ENCODE measurements around the gene UBE2D4.
"Not testable (repeated sequence)": the region's sequence is repeated elsewhere in the genome, so short reads cannot be mapped to it uniquely, and the experiment has no call there.

The UBE2D4 gene

DNA sequence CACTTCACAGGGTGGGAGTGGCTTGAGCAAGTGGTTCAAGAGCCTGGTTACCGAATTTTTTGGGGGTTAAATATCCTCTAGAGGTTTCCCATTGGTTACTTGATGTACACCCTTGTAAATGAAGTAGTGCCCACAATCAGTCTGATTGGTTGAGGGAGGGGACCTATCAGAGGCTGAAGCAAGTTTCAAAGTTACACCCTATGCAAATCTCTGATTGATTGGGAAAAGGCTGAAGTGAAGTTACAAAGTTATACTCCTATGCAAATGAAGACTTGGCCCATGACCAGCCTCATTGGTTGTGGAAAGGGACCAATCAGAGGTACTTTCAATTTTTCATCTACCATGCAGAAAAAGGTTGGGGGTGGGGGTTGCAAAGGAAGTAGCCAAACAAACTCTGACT, 34.7 kb downstream of the UBE2D4 start:
- H3K9me3 ChIP-seq, result no peaks in the 10 kb centered on the region; the same call in 1 of the 2 replicates
- in situ Hi-C loops (cut with MboI; ENCODE audit: low sequenced_read_pairs), result no loop called here
- H3K4me1 ChIP-seq, result no peaks in the 10 kb centered on the region
- no peaks in the 10 kb centered on the region for H3K27me3 ChIP-seq (ENCODE audit: low read depth)
- DNase-seq (ENCODE audit: low spot score in 2 of 2), result no peak
- H3K4me3 ChIP-seq, result no peak overlapping the region
- H3K36me3 ChIP-seq (replicated peaks), result no peaks in the 10 kb centered on the region

DNA sequence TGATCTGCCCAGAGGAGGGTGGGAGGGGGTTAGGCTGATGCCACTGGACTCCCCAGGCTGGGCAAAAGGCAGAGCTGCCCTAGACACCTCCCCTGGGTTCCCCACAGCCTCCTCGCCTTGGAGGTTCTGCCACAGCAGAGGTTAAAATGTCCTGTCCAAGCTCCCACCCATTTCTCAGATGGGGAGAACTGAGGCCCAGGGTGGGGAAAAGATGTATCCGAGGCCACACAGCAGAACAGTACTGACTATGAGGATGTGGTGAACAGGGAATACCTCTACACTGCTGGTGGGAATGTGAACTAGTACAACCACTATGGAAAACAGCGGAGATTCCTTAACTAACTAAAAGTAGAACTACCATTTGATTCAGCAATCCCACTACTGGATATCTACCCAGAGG, 40.2 kb downstream of the UBE2D4 start:
- H3K9me3 ChIP-seq; H3K4me1 ChIP-seq; H3K27me3 ChIP-seq (ENCODE audit: low read depth); DNase-seq (ENCODE audit: low spot score in 2 of 2); H3K4me3 ChIP-seq; in situ Hi-C loops (cut with MboI; ENCODE audit: low sequenced_read_pairs); H3K36me3 ChIP-seq (replicated peaks): not testable (repeated sequence)

DNA sequence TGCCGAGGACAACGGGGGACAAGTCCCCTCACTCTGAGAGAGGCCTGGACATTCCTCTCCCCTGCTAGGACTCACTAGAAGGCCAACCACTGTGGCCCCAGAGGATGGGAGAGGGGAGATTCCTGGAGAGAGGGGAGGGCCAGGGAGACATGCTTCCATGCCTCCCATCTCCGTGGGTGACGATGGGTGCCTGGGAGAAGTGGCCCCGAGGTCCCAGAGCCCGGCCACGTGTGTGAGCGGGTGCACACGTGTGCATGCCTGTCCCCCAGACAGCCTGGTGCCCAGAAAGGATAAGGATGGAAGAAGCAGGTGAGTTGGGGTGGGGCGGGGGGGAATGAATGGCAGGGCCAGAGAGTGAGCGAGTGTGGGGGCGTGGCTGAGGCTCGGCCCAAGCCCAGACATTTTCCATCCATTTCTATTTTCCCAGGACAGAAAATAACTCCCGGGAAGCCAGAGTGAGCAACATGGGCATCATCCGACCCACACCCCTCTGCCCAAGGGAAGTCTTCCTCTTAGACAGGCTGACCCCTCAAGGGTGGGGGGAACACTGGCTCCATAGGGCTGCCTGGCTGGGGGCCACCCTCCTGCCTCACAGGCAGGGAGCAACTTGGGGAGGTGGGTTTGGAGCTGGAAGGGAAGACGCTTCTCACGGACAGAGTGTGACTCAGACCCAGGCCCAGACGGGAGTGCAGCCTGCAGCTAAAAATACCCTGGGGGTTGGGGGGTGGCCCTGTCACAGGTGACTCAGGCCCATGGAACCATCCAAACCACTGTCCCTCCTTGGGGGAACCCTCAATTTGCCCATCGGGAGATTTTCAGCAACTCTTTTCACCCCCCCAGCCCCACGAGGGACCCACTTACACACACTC, 42.2 kb downstream of the UBE2D4 start:
- H3K4me1 ChIP-seq; DNase-seq (ENCODE audit: low spot score in 2 of 2); H3K27me3 ChIP-seq (ENCODE audit: low read depth); H3K36me3 ChIP-seq (replicated peaks); H3K9me3 ChIP-seq; in situ Hi-C loops (cut with MboI; ENCODE audit: low sequenced_read_pairs); H3K4me3 ChIP-seq: not testable (repeated sequence)

DNA sequence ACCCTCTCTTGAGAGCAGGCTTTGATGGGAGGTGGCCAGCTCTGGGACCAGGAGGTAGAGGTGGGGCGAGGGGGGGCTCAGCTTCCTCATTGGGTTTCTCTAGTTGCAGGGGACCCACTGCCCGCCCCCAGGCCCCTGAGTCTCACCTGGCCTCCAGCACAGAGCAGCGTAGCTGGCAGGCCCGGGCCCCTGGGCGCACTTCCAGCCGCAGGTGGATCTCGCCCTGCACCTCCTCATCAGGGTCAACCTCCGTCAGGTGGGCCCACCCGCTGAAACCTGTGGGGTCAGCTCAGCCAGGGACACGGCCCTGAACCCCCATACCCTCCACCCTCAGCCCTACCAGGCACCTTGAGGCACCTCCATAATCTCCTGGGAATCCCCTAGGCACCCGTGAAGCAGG, 43.4 kb downstream of the UBE2D4 start:
- H3K4me1 ChIP-seq; H3K27me3 ChIP-seq (ENCODE audit: low read depth); H3K4me3 ChIP-seq; DNase-seq (ENCODE audit: low spot score in 2 of 2); H3K36me3 ChIP-seq (replicated peaks); H3K9me3 ChIP-seq; in situ Hi-C loops (cut with MboI; ENCODE audit: low sequenced_read_pairs): not testable (repeated sequence)

DNA sequence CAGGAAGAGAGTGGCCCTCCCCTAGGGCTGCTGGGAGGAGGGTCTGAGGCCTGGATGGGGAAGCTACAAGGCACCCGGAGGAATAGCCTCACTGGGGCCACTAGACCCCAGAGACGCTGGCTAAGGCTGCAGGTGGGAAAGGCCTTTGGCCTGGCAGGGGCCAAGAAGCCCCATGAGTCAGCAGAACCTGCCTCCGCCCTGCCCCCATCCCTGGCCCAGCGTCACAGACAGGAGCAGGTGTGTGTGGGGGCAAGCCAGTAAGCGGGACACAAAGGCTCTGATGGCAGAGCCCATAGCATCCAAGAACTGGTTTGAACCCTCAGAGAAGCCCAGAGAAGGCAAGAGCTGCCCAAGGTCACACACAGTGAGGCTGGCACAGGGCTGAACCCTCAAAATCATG, 44.5 kb downstream of the UBE2D4 start:
- in situ Hi-C loops (cut with MboI; ENCODE audit: low sequenced_read_pairs), result not testable (repeated sequence)

DNA sequence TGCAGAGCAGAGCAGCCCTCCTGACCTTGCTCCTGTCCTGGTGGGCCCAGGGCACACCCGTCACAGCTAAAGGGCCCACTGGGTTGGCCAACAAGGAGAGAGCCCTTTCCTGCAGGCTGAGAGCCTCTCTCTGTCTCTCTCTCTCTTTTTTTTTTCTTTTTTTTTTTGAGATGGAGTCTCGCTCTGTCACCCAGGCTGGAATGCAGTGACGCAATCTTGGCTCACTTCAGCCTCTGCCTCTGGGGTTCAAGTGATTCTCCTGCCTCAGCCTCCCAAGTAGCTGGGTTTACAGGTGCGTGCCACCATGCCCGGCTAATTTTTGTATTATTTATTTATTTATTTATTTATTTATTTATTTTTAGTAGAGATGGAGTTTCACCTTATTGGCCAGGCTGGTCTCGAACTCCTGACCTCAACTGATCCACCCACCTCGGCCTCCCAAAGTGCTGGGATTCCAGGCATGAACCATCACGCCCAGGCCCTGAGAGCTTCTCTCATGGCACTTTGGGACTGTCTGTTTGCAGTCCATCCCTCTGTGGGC, 47.9 kb downstream of the UBE2D4 start:
- H3K4me1 ChIP-seq; in situ Hi-C loops (cut with MboI; ENCODE audit: low sequenced_read_pairs); DNase-seq (ENCODE audit: low spot score in 2 of 2); H3K9me3 ChIP-seq; H3K36me3 ChIP-seq (replicated peaks); H3K27me3 ChIP-seq (ENCODE audit: low read depth); H3K4me3 ChIP-seq: not testable (repeated sequence)

More for the DNA sequence above, 44.5 kb downstream of the UBE2D4 start:
- not testable (repeated sequence) for DNase-seq (ENCODE audit: low spot score in 2 of 2); H3K27me3 ChIP-seq (ENCODE audit: low read depth); H3K4me3 ChIP-seq; H3K9me3 ChIP-seq; H3K4me1 ChIP-seq; H3K36me3 ChIP-seq (replicated peaks)

DNA sequence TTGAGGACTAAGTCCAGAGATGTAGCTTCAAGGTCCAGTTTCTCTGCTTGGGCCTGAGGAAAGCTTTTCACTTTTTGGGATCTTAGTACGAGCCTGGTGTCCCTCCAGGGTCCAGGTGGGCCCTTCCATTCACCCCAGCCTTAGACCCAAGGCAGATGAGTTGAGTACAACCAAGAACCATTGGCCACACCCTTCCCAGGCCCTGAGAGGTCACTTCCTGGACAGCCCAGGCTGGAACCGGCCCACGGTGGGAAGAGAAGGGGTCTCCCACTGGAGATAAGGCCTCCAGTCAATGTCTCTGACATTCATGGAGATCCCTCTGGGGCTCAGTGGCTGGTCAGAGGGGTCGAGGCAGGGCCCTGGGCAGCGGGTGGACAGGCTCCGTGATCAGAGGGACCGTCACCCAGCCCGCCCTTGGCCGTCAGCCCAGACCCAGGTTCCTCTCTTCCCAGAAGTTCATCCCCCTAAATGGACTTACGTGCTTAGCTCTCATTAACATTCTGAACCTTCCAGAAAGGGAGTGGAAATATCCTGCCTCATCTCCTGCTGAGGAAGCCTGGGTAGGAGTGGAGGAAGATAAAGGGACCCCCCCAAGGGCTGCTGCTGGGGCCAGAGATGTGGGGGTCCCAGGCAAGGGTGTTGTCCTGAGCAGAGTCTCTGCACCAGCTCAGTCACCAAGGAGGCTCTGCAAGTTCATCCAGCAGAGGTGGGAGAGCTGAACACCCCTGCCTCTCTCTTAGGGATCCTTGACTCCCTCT, 48.7 kb downstream of the UBE2D4 start:
- DNase-seq (ENCODE audit: low spot score in 2 of 2); H3K4me1 ChIP-seq; H3K27me3 ChIP-seq (ENCODE audit: low read depth); H3K4me3 ChIP-seq; H3K9me3 ChIP-seq; in situ Hi-C loops (cut with MboI; ENCODE audit: low sequenced_read_pairs); H3K36me3 ChIP-seq (replicated peaks): not testable (repeated sequence)

DNA sequence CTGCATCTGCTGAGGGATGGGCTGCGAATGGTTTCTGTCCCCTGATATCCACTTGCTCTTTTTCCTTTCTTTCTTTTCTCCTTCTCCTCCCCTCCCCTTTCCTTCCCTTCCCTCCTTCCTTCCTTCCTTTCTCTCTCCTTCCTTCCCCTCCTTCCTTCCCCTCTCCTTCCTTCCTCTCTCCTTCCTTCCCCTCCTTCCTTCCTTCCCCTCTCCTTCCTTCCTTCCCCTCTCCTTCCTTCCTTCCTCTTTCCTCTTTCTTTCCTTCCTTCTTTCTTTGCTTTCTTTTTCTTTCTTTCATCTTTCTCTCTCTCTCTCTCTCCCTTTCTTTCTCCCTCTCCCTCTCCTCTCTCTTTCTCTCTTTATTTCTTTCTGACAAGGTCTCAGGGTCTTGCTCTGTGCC, 51.3 kb downstream of the UBE2D4 start:
- no peak overlapping the region for H3K4me3 ChIP-seq
- in situ Hi-C loops (cut with MboI; ENCODE audit: low sequenced_read_pairs), result no loop called here
- no peaks in the 10 kb centered on the region for H3K27me3 ChIP-seq (ENCODE audit: low read depth)
- DNase-seq (ENCODE audit: low spot score in 2 of 2), result no peak
- H3K9me3 ChIP-seq, result no peaks in the 10 kb centered on the region
- H3K36me3 ChIP-seq (replicated peaks), result no peaks in the 10 kb centered on the region
- H3K4me1 ChIP-seq, result no peaks in the 10 kb centered on the region

DNA sequence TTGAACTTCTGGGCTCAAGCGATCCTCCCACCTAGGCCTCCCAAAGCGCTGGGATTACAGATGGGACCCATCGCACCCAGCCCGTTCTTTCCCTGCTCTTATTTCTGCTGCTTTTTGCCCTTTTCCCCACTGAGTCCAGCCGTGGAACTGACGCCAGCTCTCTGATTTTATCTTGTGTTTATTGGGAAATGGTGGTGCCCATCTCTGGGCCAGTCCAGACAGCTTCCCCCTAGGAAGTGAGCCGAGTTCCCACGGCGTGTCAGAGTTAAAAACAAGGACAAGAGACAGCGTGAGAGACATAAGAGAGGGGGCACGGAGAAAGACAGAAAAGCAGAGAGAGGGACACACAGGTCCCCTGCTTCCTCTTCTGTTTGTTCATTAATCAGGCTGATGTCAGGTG, 51.9 kb downstream of the UBE2D4 start:
- in situ Hi-C loops (cut with MboI; ENCODE audit: low sequenced_read_pairs); H3K27me3 ChIP-seq (ENCODE audit: low read depth); H3K36me3 ChIP-seq (replicated peaks); H3K9me3 ChIP-seq; H3K4me3 ChIP-seq; DNase-seq (ENCODE audit: low spot score in 2 of 2); H3K4me1 ChIP-seq: not testable (repeated sequence)

DNA sequence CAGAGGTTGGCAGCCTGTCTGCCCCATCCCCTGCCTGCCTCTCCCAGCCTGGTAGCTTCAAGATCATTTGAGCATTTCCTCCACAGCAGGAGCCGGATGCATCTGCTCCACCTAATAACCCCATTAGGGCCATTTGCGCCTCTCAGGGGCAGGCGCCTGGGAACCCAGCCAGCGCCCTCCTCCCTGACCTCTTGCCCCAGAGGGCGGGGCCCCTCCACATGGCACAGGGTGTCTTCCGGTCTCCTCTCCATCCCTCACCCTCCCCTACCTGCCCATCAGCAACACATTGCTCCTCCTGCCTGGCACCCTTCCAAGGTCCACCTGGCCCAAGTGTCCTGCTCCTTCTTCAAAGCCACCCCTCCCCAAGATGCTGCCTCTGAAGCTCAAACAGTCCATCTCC, 56.6 kb downstream of the UBE2D4 start:
- in situ Hi-C loops (cut with MboI; ENCODE audit: low sequenced_read_pairs); H3K9me3 ChIP-seq; DNase-seq (ENCODE audit: low spot score in 2 of 2): not testable (repeated sequence)

DNA sequence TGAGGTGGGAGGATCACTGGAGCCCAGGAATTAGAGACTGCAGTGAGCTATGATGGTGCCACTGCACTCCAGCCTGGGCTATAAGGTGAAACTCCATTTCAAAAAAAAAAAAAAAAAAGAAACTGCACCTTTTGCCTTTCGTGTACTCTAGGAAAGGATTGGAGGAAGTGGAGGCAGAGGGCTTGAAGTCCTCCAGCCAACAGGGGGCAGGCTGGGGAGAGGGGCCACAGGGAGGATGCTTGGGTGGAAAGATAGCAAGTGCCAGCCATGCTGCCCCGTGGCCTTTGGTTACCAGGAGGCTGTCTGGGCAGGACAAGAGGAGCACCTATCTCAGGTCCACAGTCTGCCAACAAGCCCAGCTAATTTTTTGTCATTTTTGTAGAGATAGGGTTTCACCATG, 57.5 kb downstream of the UBE2D4 start:
- H3K27me3 ChIP-seq (ENCODE audit: low read depth); H3K4me1 ChIP-seq; H3K9me3 ChIP-seq; in situ Hi-C loops (cut with MboI; ENCODE audit: low sequenced_read_pairs); H3K36me3 ChIP-seq (replicated peaks); DNase-seq (ENCODE audit: low spot score in 2 of 2); H3K4me3 ChIP-seq: not testable (repeated sequence)

More for the DNA sequence above, 56.6 kb downstream of the UBE2D4 start:
- not testable (repeated sequence) for H3K4me1 ChIP-seq; H3K27me3 ChIP-seq (ENCODE audit: low read depth); H3K4me3 ChIP-seq; H3K36me3 ChIP-seq (replicated peaks)

DNA sequence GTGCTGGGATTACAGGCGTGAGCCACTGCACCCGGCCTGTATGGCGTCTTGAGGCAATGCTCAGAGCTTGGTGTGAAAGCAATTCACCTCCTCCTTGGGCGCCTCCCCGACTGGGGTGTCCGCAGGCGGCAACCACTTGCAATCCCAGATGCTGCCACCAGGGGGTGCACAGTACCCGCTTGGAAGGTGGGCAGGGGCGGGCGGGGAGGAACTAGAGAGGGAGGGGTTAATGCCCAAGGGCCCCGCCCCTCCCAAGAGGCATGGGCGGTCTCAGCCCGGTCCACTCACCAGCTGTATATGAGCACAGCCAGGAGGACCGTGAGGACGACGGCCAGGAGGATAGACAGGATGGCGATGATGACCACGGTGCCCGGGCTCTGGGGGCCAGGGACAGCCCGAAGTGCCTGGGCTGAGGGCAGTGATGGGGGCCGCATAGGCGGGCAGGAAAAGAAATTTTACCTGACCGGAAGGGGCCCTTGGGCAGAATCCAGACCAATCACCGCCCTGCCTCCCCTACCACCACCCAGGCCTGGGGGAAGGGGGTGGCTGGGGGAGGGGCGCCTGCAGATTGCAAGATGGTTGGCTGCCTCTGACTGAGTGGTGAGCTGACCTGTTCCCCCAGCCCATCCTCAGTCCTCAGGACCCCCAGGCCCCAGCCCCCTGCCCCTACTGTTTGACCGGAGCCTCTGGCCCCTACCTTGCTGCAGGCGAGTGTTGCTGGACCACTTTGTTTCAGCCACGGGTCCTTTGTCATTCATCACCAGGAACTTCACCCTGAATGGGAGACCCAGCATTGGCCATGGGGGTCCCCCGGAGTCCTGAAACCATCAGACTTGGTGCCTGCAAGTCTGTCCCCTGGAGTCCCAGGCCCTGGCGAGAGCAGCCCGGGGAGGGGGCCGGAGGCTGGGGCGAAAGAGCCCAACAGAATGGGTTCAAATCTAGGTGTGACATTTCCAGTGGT, 59.9 kb downstream of the UBE2D4 start:
- H3K4me3 ChIP-seq, result not testable (repeated sequence)
- peak; percentile 28 to 96 for DNase-seq (ENCODE audit: low spot score in 2 of 2)

DNA sequence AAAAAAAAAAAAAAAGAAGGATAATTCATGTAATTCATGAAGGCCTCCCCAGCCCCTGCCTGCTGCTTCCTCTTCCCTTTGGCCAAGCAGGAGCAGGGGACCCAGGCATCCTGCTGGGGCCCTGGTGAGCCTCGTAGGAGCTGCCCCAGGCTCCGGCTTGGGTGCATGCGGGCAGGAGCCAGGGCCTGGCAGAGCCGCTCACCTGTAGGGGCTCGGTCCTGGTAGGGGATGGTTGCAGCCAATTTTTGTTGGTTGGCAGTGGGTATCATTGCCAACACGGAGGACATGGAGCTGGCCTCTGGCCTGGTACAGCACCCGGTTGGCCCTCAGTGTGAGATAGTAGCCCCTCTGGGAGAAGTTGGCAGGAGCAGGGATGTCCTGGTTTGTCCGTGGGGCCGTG, 61.2 kb downstream of the UBE2D4 start:
- in situ Hi-C loops (cut with MboI; ENCODE audit: low sequenced_read_pairs); DNase-seq (ENCODE audit: low spot score in 2 of 2); H3K27me3 ChIP-seq (ENCODE audit: low read depth); H3K4me1 ChIP-seq; H3K9me3 ChIP-seq; H3K4me3 ChIP-seq; H3K36me3 ChIP-seq (replicated peaks): not testable (repeated sequence)

More for the DNA sequence above, 59.9 kb downstream of the UBE2D4 start:
- in situ Hi-C loops (cut with MboI; ENCODE audit: low sequenced_read_pairs); H3K4me1 ChIP-seq; H3K27me3 ChIP-seq (ENCODE audit: low read depth); H3K36me3 ChIP-seq (replicated peaks); H3K9me3 ChIP-seq: not testable (repeated sequence)

Measured in HAP-1 (cell line).